ENCODE data around the gene TRAF5.

The TRAF5 gene

DNA sequence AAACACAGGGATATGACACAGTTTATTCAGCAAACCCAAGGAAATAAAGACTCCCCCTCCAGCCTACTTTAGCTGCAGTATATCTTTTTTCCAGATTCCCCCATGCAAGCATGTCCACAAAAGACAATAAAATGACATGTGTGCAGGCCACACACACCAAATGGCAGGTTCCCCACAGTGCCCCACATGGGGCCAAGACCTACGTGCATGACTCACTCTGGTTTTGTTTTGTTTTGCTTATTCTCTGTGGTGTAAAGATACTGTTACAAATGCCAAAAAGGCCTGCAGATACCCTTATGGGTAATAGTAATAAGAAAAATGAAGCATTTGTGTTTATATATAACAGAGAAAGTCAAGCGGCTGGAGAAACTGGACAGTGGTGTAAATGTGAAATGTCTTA lies 93.8 kb downstream of the TRAF5 start:
- Histone ChIP-seq H3K4me3 (ENCODE audit: insufficient read length, low read depth) (no peak overlapping the region), H3K9ac (ENCODE audit: insufficient read length, low read depth) (no peak overlapping the region), H3K4me1 (ENCODE audit: insufficient read depth, insufficient read length) (no peaks in the 10 kb centered on the region), H3K36me3 (ENCODE audit: insufficient read depth, insufficient read length, low read length) (no peaks in the 10 kb centered on the region), H3K9me3 (ENCODE audit: insufficient read depth, low read length) (peaks cover 17% of the 10 kb centered on the region; the same call in 1 of the 2 replicates), H3K27me3 (ENCODE audit: insufficient read depth, insufficient read length) (no peaks in the 10 kb centered on the region)
- no peak for TF ChIP-seq ZNF274 (IDR thresholded peaks at IDR 0.05; ENCODE audit: low read depth, low read length)
- no peak for DNase-seq (ENCODE audit: low read depth, low spot score)

- TF ChIP-seq SUZ12 (IDR thresholded peaks at IDR 0.05; ENCODE audit: extremely low read depth, insufficient read depth, insufficient read length): no peak
- TF ChIP-seq ZNF274 (IDR thresholded peaks at IDR 0.05; ENCODE audit: low read depth, low read length): no peak
- TF ChIP-seq YY1 (IDR thresholded peaks at IDR 0.05; ENCODE audit: insufficient read depth, insufficient read length): no peak
- no peaks in the 10 kb centered on the region for H3K27me3 ChIP-seq (ENCODE audit: insufficient read depth, insufficient read length)
- no peaks in the 10 kb centered on the region for H3K36me3 ChIP-seq (ENCODE audit: insufficient read depth, insufficient read length, low read length)
- peaks cover 11% of the 10 kb centered on the region; the same call in 1 of the 2 replicates for H3K9me3 ChIP-seq (ENCODE audit: insufficient read depth, low read length)
- no peak for DNase-seq (ENCODE audit: low read depth, low spot score)
- no peak overlapping the region for H3K4me3 ChIP-seq (ENCODE audit: insufficient read length, low read depth)
- H3K9ac ChIP-seq (ENCODE audit: insufficient read length, low read depth): no peak overlapping the region
- no peaks in the 10 kb centered on the region for H3K4me1 ChIP-seq (ENCODE audit: insufficient read depth, insufficient read length)
These were observed 94.3 kb downstream of the TRAF5 start for GRCh38 chr1:211420845-211421454.

DNA sequence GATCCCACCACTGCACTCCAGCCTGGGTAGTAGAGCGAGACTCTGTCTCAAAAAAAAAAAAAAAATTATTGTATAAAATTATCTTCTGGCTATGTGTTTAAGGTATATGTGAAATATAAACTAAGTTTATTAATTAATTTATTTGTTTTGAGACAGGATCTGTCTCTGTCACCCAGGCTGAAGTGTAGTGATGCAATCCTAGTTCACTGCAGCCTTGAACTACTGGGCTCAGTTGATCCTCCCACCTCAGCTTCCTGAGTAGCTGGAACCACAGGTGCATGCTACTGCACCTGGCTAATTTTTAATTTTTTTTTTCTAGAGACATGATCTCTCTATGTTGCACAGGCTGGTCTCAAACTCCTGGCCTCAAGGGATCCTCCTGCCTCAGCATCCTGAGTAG lies 97.4 kb downstream of the TRAF5 start:
- no peaks in the 10 kb centered on the region for H3K27me3 ChIP-seq (ENCODE audit: insufficient read depth, insufficient read length)
- no peak for TF ChIP-seq ZNF274 (IDR thresholded peaks at IDR 0.05; ENCODE audit: low read depth, low read length)
- no peak for TF ChIP-seq YY1 (IDR thresholded peaks at IDR 0.05; ENCODE audit: insufficient read depth, insufficient read length)
- no peak for TF ChIP-seq SUZ12 (IDR thresholded peaks at IDR 0.05; ENCODE audit: extremely low read depth, insufficient read depth, insufficient read length)
- H3K4me1 ChIP-seq (ENCODE audit: insufficient read depth, insufficient read length): no peaks in the 10 kb centered on the region
- no peak for DNase-seq (ENCODE audit: low read depth, low spot score)
- H3K9me3 ChIP-seq (ENCODE audit: insufficient read depth, low read length): no peaks in the 10 kb centered on the region
- peaks cover 7% of the 10 kb centered on the region for H3K36me3 ChIP-seq (ENCODE audit: insufficient read depth, insufficient read length, low read length)
- no peak overlapping the region for H3K4me3 ChIP-seq (ENCODE audit: insufficient read length, low read depth)
- no peak overlapping the region for H3K9ac ChIP-seq (ENCODE audit: insufficient read length, low read depth)

Measured in NT2/D1 (cell line).